GM19467 (cell line): ENCODE measurements around the gene HSPA12A.

Source experiments
- ATAC-seq: cut with Tn5 transposase; IDR thresholded peaks from one replicate; pipeline ENCODE4 v1.9.1; 2021; ENCODE audit warnings: mild to moderate bottlenecking, moderate library complexity; ENCODE audit not compliant: unreplicated experiment

HSPA12A gene

GRCh38 chr10:116771101-116771958 is 29.0 kb upstream of the HSPA12A start:
- ATAC-seq, result no peak

DNA sequence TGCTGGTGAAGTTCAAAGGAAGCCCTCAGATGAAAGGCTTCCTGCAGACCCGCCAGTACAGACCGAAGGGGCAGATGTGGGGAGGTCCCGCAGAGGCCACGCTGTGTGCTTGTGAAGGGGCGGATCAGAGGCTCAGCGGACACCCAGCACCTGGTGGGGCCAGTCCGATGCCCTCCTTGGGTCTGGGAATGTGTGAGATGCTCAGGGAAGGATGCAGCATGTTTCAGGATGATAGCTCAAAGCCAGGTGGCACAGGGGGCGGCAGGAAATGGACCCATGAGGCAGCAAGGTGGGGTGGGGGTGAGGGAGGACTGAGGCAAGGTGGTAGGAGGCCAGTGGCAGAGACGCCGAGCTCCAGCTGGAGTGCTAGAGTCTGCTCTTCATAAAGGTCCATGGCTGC is 27.9 kb upstream of the HSPA12A start:
- ATAC-seq, result no peak

GRCh38 chr10:116769791-116770190 is 27.4 kb upstream of the HSPA12A start:
- no peak for ATAC-seq

DNA sequence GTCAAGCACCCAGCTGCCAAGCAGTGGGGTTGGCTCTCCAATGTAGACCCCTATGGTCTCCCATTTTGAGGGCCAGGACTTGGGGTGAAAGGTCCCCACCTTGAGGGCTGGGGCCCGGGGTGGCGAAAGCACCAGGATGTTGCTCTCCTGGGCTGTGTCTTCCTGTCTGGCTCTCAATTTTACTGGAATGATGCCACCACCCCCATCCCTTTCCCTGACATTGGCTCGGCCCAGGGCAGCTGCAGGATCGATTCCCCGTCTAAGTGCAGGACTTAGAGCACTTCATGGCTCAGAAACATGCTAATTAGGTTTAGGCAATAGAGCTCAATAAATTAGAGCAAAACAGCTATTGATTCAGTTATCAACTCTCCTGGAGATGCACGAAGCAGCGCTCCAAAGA is 27.0 kb upstream of the HSPA12A start:
- ATAC-seq, result no peak

- no peak for ATAC-seq
These were observed 26.4 kb upstream of the HSPA12A start for GRCh38 chr10:116768786-116769185.

DNA sequence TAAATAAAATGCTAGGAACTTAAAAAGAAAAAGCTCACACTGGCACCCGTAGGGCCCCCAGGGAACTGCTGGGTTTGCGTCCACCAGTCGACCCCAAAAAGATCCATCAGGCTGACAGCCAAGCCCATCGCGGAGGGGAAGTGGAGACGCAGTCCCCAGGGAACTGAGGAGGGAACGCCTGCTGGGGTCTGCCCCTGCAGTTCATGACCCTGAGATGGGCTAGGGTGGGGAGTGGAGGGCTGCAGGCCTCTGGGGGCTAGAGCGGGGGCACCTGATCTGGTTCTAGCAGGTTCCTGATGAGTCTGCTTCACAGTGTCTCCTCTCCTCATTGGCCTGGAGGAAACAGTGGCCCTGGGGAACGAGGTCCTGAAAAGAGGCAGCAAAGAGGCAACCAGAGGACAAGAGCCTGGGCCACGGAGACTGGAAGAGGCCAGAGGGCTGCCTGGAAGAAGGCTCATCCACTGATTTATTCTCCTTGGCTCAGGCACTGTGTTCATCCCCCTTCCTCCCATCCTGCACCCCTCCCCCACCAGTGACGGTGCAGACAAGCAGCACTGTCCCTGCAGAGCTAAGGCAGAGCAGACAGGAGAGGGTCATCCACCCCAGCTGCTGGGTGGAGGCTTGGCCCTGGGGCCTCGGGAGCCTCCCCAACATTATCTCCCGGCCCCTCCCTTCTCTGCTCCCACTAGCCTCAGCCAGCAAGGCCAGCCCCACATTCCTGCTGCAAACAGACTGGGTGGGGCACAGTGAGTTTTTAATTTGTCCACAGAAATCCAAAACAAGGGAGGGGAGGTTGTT is 24.7 kb upstream of the HSPA12A start:
- no peak for ATAC-seq

DNA sequence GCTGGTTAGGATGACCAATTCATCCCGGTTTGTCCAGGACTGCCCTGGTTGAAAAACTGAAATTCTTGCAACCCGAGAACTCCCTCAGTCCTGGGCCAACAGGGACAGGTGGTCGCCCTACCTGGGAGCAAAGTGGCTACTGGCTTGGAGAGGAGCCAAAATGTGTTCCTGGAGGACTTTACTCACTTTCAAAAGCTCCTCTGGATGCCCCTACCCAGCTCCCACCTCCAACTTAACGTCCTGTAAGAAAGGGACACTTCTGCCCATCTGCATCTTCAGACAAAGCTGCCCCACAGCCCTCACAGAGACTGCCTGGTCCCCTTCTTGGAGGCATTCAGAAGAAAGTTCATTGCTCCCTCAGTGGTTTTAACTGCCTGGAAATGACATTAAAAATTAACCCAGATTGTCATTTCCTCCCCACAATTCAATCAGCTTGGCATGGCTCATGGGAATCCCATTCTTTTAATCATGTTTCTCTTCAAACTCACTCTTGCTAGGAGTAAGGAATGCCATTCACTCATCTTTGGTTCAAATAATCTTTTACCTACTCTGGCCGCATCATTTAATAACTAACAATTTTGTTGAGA is 24.0 kb upstream of the HSPA12A start:
- ATAC-seq, result no peak

DNA sequence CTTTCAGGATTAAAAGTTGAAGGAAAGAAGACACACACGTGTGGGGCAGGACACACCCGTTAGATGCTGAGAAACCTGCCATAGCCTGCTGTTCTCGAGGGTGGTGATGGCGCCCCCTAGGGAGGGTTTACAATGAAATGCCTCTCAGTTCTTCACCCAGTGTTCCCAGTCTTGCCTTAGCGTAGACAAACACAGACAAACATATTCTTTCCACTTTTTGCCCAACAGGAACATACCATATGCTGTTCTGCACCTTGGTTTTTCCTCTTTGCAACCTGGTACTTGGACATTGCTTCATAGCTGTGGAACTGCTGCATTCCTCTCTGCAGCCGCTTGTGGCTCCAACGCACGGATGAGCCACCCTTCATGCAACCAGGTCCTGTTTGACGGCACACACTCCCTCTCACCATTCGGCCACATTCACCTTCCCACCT is 23.3 kb upstream of the HSPA12A start:
- no peak for ATAC-seq

DNA sequence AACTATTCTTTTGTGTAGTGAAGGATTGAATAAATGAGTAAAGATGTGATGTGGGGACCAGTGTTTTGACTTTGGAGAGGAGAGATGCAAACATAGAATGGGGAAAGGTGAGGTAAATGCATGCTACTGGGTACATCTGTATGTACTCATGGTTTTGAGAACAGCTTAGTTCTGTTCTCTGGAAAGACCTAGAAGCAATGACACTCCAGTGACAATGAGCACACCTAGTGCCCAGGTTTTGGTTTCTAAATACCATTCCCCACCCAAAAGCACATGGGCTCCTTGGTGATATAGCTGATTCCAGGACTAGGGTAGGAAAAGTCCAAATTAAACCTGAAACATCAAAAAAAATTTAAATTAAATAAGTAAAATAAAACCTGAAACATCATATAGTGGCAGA is 22.6 kb upstream of the HSPA12A start:
- ATAC-seq, result no peak

GRCh38 chr10:116763440-116763839 is 21.1 kb upstream of the HSPA12A start:
- no peak for ATAC-seq

DNA sequence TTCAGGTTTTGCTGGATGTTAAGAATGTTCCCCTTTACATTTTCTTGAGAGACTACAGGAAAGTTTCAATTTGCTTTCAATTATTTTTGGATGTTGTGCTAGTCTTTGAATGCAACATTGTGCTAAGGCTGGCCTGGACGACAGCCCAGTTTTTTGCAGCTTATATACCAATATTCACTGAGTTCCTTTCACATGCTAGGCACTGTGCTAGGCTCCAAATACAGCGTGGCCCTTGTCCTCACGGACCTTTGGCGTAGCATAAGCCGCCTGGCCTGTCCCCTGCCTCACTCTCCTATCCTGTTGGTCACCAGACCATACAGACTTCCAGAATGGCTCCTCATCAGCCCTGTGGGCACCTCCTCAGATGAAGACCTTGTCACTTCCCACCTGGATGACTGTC is 19.5 kb upstream of the HSPA12A start:
- no peak for ATAC-seq

- ATAC-seq, result no peak
These were observed 18.6 kb upstream of the HSPA12A start for GRCh38 chr10:116760919-116761318.

- ATAC-seq, result no peak
These were observed 14.9 kb upstream of the HSPA12A start for GRCh38 chr10:116757246-116757645.

DNA sequence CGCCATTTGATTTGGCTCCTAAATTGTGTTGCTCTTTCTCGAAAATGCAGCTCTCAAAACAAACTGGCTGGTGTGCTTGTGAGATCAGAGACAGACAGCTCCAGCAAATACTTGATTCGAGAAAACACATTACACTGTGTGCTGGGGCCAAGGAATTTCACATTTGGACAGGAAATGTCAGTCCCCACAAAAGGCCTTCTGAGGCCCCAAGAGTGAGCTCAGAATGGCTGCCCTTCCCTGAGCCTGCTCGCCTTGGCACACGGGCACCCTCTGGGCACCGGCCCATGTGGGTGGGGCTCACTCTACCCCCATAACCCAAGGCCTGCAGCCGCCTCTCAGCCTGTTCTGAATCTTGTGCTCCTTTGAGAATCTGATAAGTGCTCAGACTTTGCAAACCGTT is 13.9 kb upstream of the HSPA12A start:
- ATAC-seq, result no peak

- ATAC-seq, result no peak
These were observed 11.4 kb upstream of the HSPA12A start for GRCh38 chr10:116753759-116754158.

DNA sequence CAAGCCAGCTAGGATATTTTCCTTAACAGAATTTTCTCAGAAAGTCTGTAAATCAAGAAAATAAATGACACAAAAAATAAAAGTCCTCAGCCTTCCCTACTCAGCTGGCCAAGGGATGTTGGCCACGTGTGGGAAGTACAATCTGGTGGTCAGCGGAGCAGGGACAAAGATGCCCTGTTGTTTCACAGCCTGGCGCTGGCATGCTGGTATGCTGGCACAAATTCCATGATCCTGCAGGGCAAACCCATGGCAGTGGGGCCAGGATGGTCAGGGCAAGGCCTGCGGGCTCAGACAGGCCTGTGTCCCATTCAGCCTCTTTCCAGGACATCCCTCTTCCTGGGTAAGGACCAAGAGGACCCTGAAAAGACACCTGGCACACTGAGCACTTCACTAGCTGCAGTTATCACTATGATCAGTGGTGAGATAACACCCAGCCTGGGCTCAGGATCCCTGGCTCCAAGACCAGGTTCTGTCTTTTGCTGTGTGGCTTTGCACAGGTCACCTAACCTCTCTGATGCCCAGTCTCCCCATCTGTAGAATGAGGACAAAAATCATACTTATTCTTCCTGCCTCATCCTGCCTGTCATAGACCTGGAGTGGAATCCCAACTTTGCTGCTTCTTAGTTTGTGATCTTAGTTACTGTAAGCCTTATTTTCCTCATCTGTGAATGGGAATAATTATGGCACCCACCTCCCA is 10.8 kb upstream of the HSPA12A start:
- no peak for ATAC-seq

- no peak for ATAC-seq
These were observed 10.2 kb upstream of the HSPA12A start for GRCh38 chr10:116752563-116752962.

DNA sequence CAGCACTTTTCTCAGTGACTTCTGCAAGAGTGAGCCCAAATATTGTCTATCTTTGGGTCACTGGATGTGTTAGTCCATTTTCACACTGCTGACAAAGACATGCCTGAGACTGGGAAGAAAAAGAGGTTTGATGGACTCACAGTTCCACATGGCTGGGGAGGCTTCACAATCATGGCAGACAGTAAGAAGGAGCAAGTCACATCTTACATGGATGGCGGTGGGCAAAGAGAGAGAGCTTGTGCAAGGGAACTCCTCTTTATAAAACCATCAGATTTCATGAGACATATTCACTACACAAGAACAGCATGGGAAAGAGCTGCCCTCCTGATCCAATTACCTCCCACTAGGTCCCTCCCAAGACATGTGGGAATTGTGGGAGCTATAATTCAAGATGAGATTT is 6.1 kb upstream of the HSPA12A start:
- no peak for ATAC-seq

- ATAC-seq, result no peak
These were observed 5.7 kb upstream of the HSPA12A start for GRCh38 chr10:116748041-116748440.

DNA sequence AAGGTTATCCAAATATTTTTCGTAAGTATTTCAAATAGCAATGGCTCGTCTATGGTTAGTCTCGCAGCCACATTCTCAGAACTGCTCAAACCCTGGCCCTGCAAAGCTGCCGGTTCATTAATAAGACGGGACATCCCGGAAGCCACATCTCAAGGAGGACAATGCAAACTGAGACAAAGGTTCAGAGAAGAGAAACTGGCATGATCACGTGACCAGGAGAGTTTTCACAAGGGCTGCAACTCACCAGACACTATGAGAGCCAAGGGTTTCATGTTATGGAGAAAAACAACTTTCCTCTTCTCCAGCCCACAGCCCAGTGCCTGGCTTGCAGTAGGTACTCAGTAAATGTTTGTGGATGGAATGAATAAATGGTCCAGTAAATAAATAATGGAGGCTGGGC is 5.0 kb upstream of the HSPA12A start:
- ATAC-seq, result no peak

DNA sequence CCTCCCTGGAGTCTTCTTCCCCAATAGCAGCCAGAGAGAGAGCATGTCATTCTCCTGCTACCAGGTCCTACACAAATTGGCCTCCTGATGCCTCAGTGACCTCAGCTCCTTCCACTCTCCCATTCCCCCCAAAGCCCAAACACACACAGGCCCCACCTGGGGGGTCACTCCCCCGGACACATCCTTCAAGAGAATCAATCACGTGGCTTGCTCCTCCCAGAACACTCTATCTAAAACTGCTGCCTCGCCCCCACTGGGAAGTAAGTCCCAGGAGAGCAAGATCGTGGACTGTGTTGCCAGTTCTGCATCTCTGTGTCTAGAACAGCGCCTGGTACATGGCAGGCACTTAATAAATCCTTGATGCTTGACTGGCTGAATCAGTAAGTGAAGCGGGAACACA is 2.5 kb upstream of the HSPA12A start:
- ATAC-seq, result no peak
